CD4-positive, alpha-beta T cell (primary cell): Measurements from ENCODE around the gene SVIL. TPM values are rescaled to one million over a fixed set of nuclear protein-coding genes. Genes with fewer than 3 reads are reported as not detected.
"Not testable (repeated sequence)": the region's sequence is repeated elsewhere in the genome, so short reads cannot be mapped to it uniquely, and the experiment has no call there.

Experiments used
- ATAC-seq: fragments of 200-7000 bp; cut with Tn5 transposase; one replicate; pipeline ENCODE4 v1.10.0; 2022; ENCODE audit warnings: mild to moderate bottlenecking; ENCODE audit not compliant: poor library complexity
- CTCF ChIA-PET: fragments of 350-600 bp; sonication (Branson Sonifier 250); formaldehyde crosslinking; loops from one replicate; lab custom pipeline; 2021; ENCODE audit warnings: antibody characterized with exemption, inconsistent platforms; lab: Charles Lee
- POLR2A ChIA-PET: fragments of 350-600 bp; sonication (Branson Sonifier 250); formaldehyde crosslinking; loops from one replicate; lab custom pipeline; 2021; ENCODE audit warnings: antibody characterized with exemption, inconsistent platforms; lab: Charles Lee
- DNase-seq, 14 experiments: peaks; one replicate each; pipeline ENCODE4 v3.0.0-alpha.2; 2013 to 2020; ENCODE audit warnings: mixed read lengths in 2 of 14
- H3K27ac ChIP-seq, 2 donors: one replicate each; pipeline versions ENCODE4 v1.5.1 to v1.7.0; 2013; ENCODE audit warnings: low read length in 2 of 2, low read depth in 1 of 2, mild to moderate bottlenecking in 1 of 2
- H3K27me3 ChIP-seq, 2 experiments: 1 replicate in 1 of 2; 2 replicates in 1 of 2; pipeline versions ENCODE4 v1.6.1 to v1.7.0; 2013; ENCODE audit warnings: low read length in 2 of 2, control low read depth in 1 of 2, mild to moderate bottlenecking in 1 of 2, moderate library complexity in 1 of 2; ENCODE audit not compliant: insufficient read depth in 2 of 2, control insufficient read depth in 1 of 2
- H3K36me3 ChIP-seq: one replicate; pipeline ENCODE4 v1.6.1; 2013; ENCODE audit warnings: low read length, control low read depth; ENCODE audit not compliant: insufficient read depth
- H3K4me1 ChIP-seq: one replicate; pipeline ENCODE4 v1.6.1; 2013; ENCODE audit warnings: low read length, control low read depth; ENCODE audit not compliant: insufficient read depth
- H3K4me3 ChIP-seq: one replicate; pipeline ENCODE4 v1.5.1; 2013; ENCODE audit warnings: mild to moderate bottlenecking, low read length, moderate library complexity
- H3K9me3 ChIP-seq, 2 experiments: 1 replicate in 1 of 2; 2 replicates in 1 of 2; pipeline versions ENCODE4 v1.6.1 to v1.7.0; 2013; ENCODE audit warnings: low read length in 2 of 2, mild to moderate bottlenecking in 2 of 2, control low read depth in 1 of 2, moderate library complexity in 1 of 2; ENCODE audit not compliant: control insufficient read depth in 1 of 2, insufficient read depth in 1 of 2
- H3K27ac Mint-ChIP-seq: one replicate; pipeline ENCODE4 v1.8.0; 2020; ENCODE audit warnings: mixed read lengths
- H3K27me3 Mint-ChIP-seq: one replicate; pipeline ENCODE4 v1.8.0; 2021; ENCODE audit warnings: mixed read lengths
- H3K36me3 Mint-ChIP-seq: one replicate; pipeline ENCODE4 v1.8.0; 2021; ENCODE audit warnings: low read depth, mixed read lengths
- H3K4me1 Mint-ChIP-seq: one replicate; pipeline ENCODE4 v1.8.0; 2021; ENCODE audit warnings: low read depth, mixed read lengths
- H3K4me3 Mint-ChIP-seq: one replicate; pipeline ENCODE4 v1.8.0; 2020; ENCODE audit warnings: mild to moderate bottlenecking, mixed read lengths
- H3K9me3 Mint-ChIP-seq: one replicate; pipeline ENCODE4 v1.8.0; 2020; ENCODE audit warnings: mixed read lengths
- CTCF ChIP-seq: fragments of 200-600 bp; IDR thresholded peaks from one replicate; pipeline ENCODE4 v1.8.0; 2022; ENCODE audit warnings: antibody characterized with exemption, mild to moderate bottlenecking
- intact Hi-C, 2 experiments: fragments of 100-400 bp; cut with DNase I in 1 of 2; cut with micrococcal nuclease in 1 of 2; formaldehyde crosslinking; loops; one replicate each; pipeline versions ENCODE4 v1.15.1 to v1.9.0; 2023 to 2025; cut with DNase I, micrococcal nuclease
- total RNA-seq, 174 experiments: library from RNA in 2 of 174; stranded (reverse) in 2 of 174; gene quantifications; one replicate each; pipeline ENCODE4 v1.2.3 and lab custom pipeline; 2021 to 2026

The SVIL gene
- total RNA-seq, 2 experiments from 2014 or later: 38.5 to 40.3 TPM

- DNase-seq: no peak
- no peak overlapping the region for H3K27ac Mint-ChIP-seq
- ChIA-PET POLR2A (interaction anchor here (1.1 kb wide), 1 partner anchor 10 kb away, joined by 3 read pairs; no protein-coding TSS in a partner anchor), CTCF (no interaction called here)
- H3K9me3 Mint-ChIP-seq: no peaks in the 10 kb centered on the region
- no peaks in the 10 kb centered on the region for H3K27me3 ChIP-seq
- ATAC-seq: no peak
- intact Hi-C loops: loop anchor here in 1 of 2 experiments (10.0 kb wide), 1 partner anchor 215 kb away; no protein-coding TSS in a partner anchor
- H3K36me3 ChIP-seq: peaks cover 37% of the 10 kb centered on the region
- no peaks in the 10 kb centered on the region for H3K4me1 Mint-ChIP-seq
- no peaks in the 10 kb centered on the region for H3K9me3 ChIP-seq
- no peak overlapping the region for H3K27ac ChIP-seq
- H3K4me1 ChIP-seq: no peaks in the 10 kb centered on the region
- no peak for TF ChIP-seq CTCF
- H3K36me3 Mint-ChIP-seq: peaks cover 72% of the 10 kb centered on the region
- no peak overlapping the region for H3K4me3 Mint-ChIP-seq
- H3K4me3 ChIP-seq: no peak overlapping the region
- H3K27me3 Mint-ChIP-seq: no peaks in the 10 kb centered on the region
Measured at GRCh38 chr10:29519659-29520058, 115.1 kb downstream of the SVIL start.

GRCh38 chr10:29517352-29517923, 117.3 kb downstream of the SVIL start:
- Histone ChIP-seq H3K4me1 (no peaks in the 10 kb centered on the region), H3K36me3 (peaks cover 29% of the 10 kb centered on the region), H3K4me3 (no peak overlapping the region), H3K9me3 (no peaks in the 10 kb centered on the region), H3K27ac (no peak overlapping the region), H3K27me3 (no peaks in the 10 kb centered on the region)
- H3K27me3 Mint-ChIP-seq: no peaks in the 10 kb centered on the region
- no peak overlapping the region for H3K27ac Mint-ChIP-seq
- CTCF ChIA-PET: no interaction called here
- no peak overlapping the region for H3K4me3 Mint-ChIP-seq
- H3K36me3 Mint-ChIP-seq: peaks cover 63% of the 10 kb centered on the region
- ATAC-seq (no peak), DNase-seq (no peak)
- POLR2A ChIA-PET: no interaction called here
- intact Hi-C loops: loop anchor here in 1 of 2 experiments (10.0 kb wide), 1 partner anchor 217 kb away; no protein-coding TSS in a partner anchor
- no peaks in the 10 kb centered on the region for H3K9me3 Mint-ChIP-seq
- H3K4me1 Mint-ChIP-seq: peaks cover 4% of the 10 kb centered on the region
- no peak for TF ChIP-seq CTCF

GRCh38 chr10:29516309-29516932, 118.3 kb downstream of the SVIL start:
- H3K9me3 Mint-ChIP-seq, H3K27ac ChIP-seq, H3K9me3 ChIP-seq, CTCF ChIA-PET, H3K4me1 Mint-ChIP-seq, POLR2A ChIA-PET, H3K4me3 Mint-ChIP-seq, H3K4me1 ChIP-seq, H3K27ac Mint-ChIP-seq, H3K4me3 ChIP-seq, DNase-seq, ATAC-seq, H3K27me3 Mint-ChIP-seq, H3K27me3 ChIP-seq: not testable (repeated sequence)
- H3K36me3 ChIP-seq: peaks cover 27% of the 10 kb centered on the region
- intact Hi-C loops: loop anchor here in 1 of 2 experiments (10.0 kb wide), 1 partner anchor 218 kb away; no protein-coding TSS in a partner anchor
- peaks cover 62% of the 10 kb centered on the region for H3K36me3 Mint-ChIP-seq

- H3K27ac ChIP-seq, ATAC-seq, H3K9me3 ChIP-seq, H3K4me3 ChIP-seq, POLR2A ChIA-PET, H3K27ac Mint-ChIP-seq, H3K9me3 Mint-ChIP-seq, H3K27me3 ChIP-seq, H3K4me3 Mint-ChIP-seq, H3K4me1 ChIP-seq, H3K4me1 Mint-ChIP-seq, H3K27me3 Mint-ChIP-seq, DNase-seq: not testable (repeated sequence)
- intact Hi-C loops: loop anchor here in 1 of 2 experiments (10.0 kb wide), 1 partner anchor 219 kb away; no protein-coding TSS in a partner anchor
- peaks cover 24% of the 10 kb centered on the region for H3K36me3 ChIP-seq
- peaks cover 59% of the 10 kb centered on the region for H3K36me3 Mint-ChIP-seq
- CTCF ChIA-PET: interaction anchor here (2.0 kb wide), 1 partner anchor 18 kb away, joined by 5 read pairs; no protein-coding TSS in a partner anchor
Measured at GRCh38 chr10:29515879-29516278, 118.9 kb downstream of the SVIL start.

- POLR2A ChIA-PET, H3K27me3 Mint-ChIP-seq, H3K4me1 Mint-ChIP-seq, ATAC-seq, H3K27ac Mint-ChIP-seq, H3K27me3 ChIP-seq, H3K4me3 ChIP-seq, H3K9me3 Mint-ChIP-seq, H3K4me1 ChIP-seq, H3K9me3 ChIP-seq, H3K4me3 Mint-ChIP-seq, H3K27ac ChIP-seq, DNase-seq: not testable (repeated sequence)
- CTCF ChIA-PET: interaction anchor here (2.0 kb wide), 1 partner anchor 18 kb away, joined by 5 read pairs; no protein-coding TSS in a partner anchor
- peaks cover 17% of the 10 kb centered on the region for H3K36me3 ChIP-seq
- intact Hi-C loops: loop anchor here in 1 of 2 experiments (10.0 kb wide), 1 partner anchor 220 kb away; no protein-coding TSS in a partner anchor
- H3K36me3 Mint-ChIP-seq: peaks cover 52% of the 10 kb centered on the region
Measured at GRCh38 chr10:29515104-29515503, 119.7 kb downstream of the SVIL start.
